Neutrophil (primary cell): ENCODE data around the gene HSPH1.

ENCODE experiments used
- H3K27ac ChIP-seq: fragments of 200-600 bp; sonication (generic); 2 replicates; pipeline ENCODE4 v1.5.1; 2016; ENCODE audit warnings: mild to moderate bottlenecking, moderate library complexity
- H3K27me3 ChIP-seq: fragments of 200-600 bp; sonication (generic); 2 replicates; pipeline ENCODE4 v1.6.0; 2016; ENCODE audit warnings: mild to moderate bottlenecking
- H3K36me3 ChIP-seq: fragments of 200-600 bp; sonication (generic); 2 replicates; pipeline ENCODE4 v1.5.1; 2017
- H3K4me1 ChIP-seq, 2 experiments: fragments of 200-600 bp in 1 of 2; sonication (generic) in 1 of 2; 1 replicate in 1 of 2; 2 replicates in 1 of 2; pipeline versions ENCODE4 v1.5.1 to v1.6.1; 2013 to 2016; ENCODE audit warnings: low read depth in 1 of 2, low read length in 1 of 2, mild to moderate bottlenecking in 1 of 2, moderate library complexity in 1 of 2; ENCODE audit not compliant: control insufficient read depth in 1 of 2, insufficient read depth in 1 of 2
- H3K4me3 ChIP-seq, 2 experiments: fragments of 200-600 bp in 1 of 2; sonication (generic) in 1 of 2; 1 replicate in 1 of 2; 2 replicates in 1 of 2; pipeline ENCODE4 v1.5.1; 2013 to 2016; ENCODE audit warnings: low read depth in 1 of 2, low read length in 1 of 2, mild to moderate bottlenecking in 1 of 2, moderate library complexity in 1 of 2
- H3K9me3 ChIP-seq: fragments of 200-600 bp; sonication (generic); 2 replicates; pipeline ENCODE4 v1.5.1; 2016
- TF ChIP-seq, protein P1 (sequence below): fragments of 200-600 bp; sonication (generic); IDR thresholded peaks from 2 replicates; pipeline ENCODE4 v1.5.1; 2016; ENCODE audit warnings: antibody characterized with exemption

The HSPH1 gene

GRCh38 chr13:31161557-31162150 lies at the start of gene HSPH1:
TSS of gene HSPH1 (minus strand) at chr13:31161904. CDS start at chr13:31161582, 322 bp downstream.
- Histone ChIP-seq H3K9me3 (no peaks in the 10 kb centered on the region), H3K27ac (peak within 1 kb of the TSS; percentile 61), H3K27me3 (no peaks in the 10 kb centered on the region), H3K4me1 (peaks cover 21 to 27% of the 10 kb centered on the region in 2 experiments), H3K36me3 (no peaks in the 10 kb centered on the region), H3K4me3 (peak within 1 kb of the TSS; percentile 92 to 98)
- TF ChIP-seq, protein P1, sequence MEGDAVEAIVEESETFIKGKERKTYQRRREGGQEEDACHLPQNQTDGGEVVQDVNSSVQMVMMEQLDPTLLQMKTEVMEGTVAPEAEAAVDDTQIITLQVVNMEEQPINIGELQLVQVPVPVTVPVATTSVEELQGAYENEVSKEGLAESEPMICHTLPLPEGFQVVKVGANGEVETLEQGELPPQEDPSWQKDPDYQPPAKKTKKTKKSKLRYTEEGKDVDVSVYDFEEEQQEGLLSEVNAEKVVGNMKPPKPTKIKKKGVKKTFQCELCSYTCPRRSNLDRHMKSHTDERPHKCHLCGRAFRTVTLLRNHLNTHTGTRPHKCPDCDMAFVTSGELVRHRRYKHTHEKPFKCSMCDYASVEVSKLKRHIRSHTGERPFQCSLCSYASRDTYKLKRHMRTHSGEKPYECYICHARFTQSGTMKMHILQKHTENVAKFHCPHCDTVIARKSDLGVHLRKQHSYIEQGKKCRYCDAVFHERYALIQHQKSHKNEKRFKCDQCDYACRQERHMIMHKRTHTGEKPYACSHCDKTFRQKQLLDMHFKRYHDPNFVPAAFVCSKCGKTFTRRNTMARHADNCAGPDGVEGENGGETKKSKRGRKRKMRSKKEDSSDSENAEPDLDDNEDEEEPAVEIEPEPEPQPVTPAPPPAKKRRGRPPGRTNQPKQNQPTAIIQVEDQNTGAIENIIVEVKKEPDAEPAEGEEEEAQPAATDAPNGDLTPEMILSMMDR, result no peak

- TF ChIP-seq, protein P1, result no peak
- Histone ChIP-seq H3K27ac (no peak overlapping the region), H3K4me3 (no peak overlapping the region), H3K27me3 (no peaks in the 10 kb centered on the region), H3K9me3 (no peaks in the 10 kb centered on the region), H3K4me1 (no peaks in the 10 kb centered on the region), H3K36me3 (no peaks in the 10 kb centered on the region)
These were observed 48.1 kb upstream of the HSPH1 start for GRCh38 chr13:31209841-31210210.

DNA sequence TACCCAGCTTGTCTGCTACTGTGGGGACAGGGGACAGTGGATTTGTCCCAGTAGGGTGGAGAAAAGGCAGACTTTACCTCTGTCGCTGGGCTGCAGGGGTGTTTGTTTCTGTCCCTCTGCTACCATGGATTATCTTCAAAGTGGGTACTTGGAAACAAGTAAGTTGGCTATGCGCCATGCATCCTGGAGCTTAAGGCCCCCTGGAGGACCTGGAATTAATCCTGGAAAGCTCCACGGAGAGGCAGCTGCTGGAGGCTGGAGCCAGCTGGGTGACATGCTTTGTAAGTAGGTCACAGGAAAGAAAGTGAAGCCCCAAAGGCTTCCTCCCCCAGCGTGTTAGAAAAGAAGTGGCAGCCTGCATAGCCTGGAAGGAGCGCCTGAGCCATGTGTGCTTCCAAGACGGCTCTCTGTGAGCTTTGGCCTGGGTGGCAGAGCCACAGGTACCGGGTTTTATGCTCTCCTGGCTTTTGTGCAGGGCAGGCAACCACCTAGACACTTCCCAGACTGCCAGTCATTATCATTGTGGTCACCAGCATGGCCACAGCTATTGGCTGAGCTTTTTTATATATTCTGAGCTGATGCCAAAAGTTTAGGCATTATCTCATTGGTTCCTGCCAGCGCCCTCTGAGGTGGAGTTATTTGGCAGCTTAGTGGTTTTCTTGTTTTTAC lies 47.6 kb upstream of the HSPH1 start:
- no peaks in the 10 kb centered on the region for H3K27me3 ChIP-seq
- no peak overlapping the region for H3K4me3 ChIP-seq
- TF ChIP-seq, protein P1, result no peak
- H3K4me1 ChIP-seq, result peaks cover 0 to 3% of the 10 kb centered on the region in 2 experiments
- no peaks in the 10 kb centered on the region for H3K9me3 ChIP-seq
- no peaks in the 10 kb centered on the region for H3K36me3 ChIP-seq
- no peak overlapping the region for H3K27ac ChIP-seq

DNA sequence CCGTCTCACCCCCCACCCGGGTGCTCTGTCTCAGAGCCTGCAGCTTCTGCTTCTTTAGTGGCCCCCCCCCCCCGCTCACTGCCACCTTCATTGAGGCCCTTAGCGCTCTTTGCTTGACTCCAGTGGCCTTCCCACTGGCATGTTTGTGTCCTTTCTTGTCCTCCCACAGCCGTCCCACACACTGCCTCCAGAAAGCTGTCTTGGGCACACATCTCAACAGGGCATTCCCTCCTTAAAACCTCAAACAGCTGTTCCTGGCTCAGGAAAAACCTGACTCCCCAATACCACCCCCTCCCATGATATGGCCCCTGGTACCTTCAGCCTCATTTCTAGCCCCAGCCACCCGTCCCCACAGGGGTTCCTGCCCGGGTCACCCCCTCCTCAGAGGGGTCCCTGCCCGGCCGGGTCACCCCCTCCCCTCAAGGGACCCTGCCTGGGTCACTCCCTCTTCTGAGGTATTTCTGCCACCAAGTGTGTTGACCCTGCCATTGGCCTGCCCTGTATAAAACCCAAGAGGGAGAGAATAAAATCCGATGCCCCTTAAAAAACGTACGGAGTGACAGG lies 46.9 kb upstream of the HSPH1 start:
- Histone ChIP-seq H3K4me3 (no peak overlapping the region), H3K27ac (no peak overlapping the region), H3K36me3 (no peaks in the 10 kb centered on the region), H3K9me3 (no peaks in the 10 kb centered on the region), H3K27me3 (no peaks in the 10 kb centered on the region), H3K4me1 (peaks cover 0 to 8% of the 10 kb centered on the region in 2 experiments)
- TF ChIP-seq, protein P1, result no peak

DNA sequence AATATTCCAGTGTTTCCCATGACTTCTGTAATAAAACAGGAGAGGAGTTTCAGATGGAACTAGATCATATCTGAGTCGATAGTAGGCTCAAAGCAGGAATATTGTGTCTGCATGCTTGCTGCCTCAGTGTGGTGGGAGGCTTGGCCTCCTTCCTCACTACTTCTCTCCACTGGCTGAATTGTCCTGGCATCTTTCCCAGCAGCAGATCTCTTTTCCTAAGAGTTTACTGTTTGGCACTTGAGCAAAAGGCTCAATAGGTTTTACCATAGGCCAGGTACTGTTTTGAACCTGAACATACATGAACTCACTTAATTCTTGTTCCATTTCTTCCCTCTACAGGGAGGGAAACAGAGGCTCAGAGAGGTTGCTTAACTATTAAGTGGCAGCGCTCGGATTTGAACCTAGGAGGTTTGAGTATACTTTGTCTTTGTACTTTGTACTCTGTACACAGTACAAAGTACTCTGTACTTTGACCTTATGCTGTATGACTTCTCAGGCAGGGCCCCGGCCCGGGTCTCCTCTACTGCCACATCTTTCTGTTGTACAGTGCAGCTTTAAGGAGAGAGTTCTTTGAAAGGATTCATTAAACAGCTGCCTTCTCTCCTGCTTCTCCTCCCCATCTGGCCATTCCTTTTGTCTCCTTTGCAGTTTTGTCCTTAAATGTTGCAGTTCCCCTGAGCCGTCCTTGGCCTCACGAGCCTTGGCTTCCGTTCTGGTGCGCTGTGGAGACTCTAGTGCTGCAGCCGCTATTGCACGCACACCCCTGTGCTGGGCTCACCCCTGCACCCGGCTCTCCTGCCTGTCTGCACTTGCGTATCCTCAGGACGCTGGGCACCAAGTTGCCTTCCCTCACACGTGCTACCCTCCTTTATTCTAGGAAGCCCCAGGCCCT lies 46.2 kb upstream of the HSPH1 start:
- no peaks in the 10 kb centered on the region for H3K36me3 ChIP-seq
- TF ChIP-seq, protein P1, result no peak
- no peaks in the 10 kb centered on the region for H3K9me3 ChIP-seq
- H3K27ac ChIP-seq, result no peak overlapping the region
- peaks cover 0 to 15% of the 10 kb centered on the region in 2 experiments for H3K4me1 ChIP-seq
- H3K27me3 ChIP-seq, result no peaks in the 10 kb centered on the region
- no peak overlapping the region for H3K4me3 ChIP-seq
